ENCODE results near the gene VAV2.

The VAV2 gene

DNA sequence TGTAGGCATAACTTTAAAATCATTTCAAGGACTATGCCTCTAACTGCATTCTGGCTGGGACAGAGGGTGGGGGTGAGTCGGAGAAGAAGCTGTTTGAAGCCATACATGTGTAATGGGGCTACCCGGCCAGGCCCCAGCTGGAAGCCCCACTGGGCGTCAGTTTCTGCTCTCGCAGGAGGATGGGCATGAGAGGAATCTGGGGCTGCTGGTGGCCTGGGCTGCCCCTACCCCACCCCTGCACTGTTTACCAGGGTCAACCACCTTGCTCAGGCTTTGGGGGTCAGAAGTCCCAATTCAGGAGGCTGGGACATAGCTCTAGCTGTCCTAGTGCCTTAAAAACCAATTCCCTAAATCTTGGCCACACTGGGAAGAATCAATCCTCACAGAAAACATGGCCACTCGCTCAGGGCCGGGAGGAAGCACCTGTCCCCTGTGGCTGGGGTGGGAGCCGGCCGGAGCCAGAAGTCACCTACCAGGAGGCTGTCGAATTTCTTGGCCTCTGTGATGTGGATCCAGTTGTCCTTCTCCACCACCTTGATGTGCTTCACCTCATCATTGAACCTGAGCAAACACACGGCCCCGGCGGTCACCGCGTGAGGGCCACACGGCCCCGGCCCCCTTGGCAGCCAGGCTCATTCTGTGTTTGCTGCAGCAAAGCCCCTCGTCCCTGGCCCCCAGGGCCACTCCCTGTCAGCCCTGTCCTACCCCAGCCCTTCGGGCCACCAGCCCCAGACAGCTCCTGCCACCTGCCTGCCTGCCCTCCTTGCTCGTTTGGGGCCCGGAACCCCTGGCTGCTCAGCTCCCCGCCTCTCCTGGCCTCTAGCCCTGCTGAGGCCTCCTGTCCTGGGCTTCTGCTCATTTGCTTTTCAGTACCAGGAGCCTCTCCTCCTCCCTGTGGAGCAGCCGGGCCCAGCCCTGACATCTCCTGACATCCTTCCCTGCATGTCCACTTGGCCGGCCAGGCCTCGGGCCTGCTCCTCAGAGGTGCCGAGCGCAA lies 220.3 kb downstream of the VAV2 start:
- TF ChIP-seq, protein P1, sequence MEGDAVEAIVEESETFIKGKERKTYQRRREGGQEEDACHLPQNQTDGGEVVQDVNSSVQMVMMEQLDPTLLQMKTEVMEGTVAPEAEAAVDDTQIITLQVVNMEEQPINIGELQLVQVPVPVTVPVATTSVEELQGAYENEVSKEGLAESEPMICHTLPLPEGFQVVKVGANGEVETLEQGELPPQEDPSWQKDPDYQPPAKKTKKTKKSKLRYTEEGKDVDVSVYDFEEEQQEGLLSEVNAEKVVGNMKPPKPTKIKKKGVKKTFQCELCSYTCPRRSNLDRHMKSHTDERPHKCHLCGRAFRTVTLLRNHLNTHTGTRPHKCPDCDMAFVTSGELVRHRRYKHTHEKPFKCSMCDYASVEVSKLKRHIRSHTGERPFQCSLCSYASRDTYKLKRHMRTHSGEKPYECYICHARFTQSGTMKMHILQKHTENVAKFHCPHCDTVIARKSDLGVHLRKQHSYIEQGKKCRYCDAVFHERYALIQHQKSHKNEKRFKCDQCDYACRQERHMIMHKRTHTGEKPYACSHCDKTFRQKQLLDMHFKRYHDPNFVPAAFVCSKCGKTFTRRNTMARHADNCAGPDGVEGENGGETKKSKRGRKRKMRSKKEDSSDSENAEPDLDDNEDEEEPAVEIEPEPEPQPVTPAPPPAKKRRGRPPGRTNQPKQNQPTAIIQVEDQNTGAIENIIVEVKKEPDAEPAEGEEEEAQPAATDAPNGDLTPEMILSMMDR (IDR thresholded peaks at IDR 0.05), result no peak

DNA sequence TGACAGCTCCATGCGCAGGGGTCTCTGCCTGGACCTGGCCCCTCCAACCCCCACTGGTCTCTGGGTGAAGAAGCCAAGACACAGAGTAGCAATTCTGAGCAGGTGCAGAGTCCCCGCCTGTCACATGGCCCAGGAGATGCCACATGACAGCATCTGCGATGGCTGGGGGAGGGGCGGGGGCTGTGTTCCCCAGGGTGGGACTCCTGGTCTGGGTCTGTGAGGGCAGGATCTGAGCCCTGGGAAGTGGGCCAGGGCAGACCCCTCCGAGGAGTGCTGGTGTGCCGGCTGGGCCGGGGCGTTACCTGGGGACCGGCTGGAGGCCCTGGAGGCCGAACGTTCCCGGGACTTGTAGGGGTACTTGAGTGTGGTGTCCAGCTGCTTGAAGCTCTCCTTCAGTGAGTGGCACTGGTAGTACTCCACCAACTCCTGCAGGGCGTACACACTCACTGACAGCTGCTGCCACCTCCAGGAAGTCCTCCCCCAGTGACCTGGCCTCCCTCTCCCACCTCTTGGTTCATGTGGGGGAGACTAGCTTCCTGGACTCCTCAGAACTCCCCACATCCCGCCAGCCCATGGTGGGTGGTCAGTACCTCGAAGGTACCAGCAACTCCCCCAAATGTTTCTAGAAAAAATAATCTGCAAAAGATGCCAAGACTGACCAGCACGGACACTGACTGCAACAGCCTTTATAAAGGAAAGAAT lies 221.9 kb downstream of the VAV2 start:
- TF ChIP-seq, protein P1 (IDR thresholded peaks at IDR 0.05), result no peak

DNA sequence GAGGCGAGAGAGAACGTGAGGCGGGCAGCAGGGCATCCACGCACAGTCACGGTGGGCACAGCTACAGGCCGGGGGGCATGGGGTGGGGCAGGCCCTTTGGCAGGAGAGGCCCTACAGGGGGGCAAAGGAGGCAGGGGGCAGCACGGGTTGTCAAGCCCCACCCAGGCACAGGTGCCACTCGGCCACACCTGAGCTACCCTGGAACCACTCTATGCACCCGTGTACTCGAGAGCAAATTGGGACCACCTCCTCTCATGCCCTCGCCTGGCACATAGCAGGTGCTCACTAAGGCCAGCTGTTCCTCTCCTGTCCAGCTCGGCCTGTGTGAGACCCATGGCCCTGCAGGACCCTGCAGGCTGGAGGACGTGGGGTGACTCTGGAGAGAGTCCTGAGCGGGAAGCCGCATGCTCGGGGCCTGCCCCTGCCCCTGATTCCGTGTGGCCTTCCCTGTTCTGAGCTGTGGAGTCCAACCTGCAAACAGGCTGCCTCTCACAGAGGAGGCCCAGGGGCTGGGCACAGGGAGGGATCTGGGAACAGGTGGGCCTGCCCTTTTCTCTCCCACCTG lies 222.5 kb downstream of the VAV2 start:
- TF ChIP-seq, protein P1 (IDR thresholded peaks at IDR 0.05), result no peak

DNA sequence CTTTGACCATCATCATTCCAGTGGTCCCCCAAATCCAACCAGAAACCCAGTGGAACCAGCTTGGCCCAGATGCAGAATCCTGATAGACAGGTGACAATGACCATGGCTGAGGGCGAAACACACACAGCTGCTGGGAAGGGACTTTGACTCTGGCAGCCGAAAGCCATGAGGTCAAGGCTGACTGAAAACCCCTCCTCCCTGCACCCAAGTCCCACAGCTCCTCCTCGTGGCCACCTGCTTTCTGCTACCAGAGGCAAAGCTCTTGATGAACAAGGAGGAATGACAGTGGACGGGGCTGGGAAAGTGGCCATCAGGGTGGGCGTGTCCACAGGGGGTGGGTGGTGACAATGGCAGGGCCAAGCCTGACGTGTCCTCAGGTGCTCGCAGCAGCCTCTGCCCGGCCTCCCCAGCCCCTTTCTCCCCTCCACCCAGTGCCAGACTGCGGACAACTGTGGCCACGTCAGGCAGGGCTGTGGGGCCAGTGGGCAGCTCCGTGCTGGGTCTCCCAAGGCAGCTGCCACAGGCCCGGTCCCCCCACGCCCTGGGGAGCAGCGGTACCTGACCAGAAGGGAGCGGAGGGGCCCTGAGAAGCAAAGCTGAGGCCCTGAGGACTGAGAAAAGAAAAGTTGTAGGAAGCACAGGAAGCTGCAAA lies 223.1 kb downstream of the VAV2 start:
- TF ChIP-seq, protein P1 (IDR thresholded peaks at IDR 0.05), result no peak

DNA sequence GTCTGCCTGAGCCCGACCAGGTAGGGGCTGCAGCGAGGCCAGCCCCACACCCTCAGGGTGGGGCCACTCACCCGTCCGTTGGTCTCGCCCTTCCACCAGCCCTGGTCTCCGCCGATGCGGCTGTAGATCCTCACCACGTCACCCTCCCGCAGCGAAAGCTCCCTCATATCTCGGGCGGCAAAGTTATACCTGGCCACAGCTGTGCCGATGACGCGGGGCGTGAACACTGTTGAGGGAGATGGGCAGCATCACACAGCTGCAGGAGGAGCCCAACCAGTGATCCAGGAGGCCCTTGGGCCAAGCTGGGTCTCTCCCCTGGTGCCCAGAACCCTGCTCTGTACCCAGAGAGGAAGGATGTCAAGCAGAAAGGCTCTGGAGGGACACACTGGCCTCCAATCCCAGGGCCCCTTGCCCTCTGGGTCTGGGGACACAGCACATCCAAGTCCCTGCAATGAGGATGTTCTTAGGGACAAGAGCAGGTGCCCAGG lies 223.7 kb downstream of the VAV2 start:
- TF ChIP-seq, protein P1 (IDR thresholded peaks at IDR 0.05), result no peak

DNA sequence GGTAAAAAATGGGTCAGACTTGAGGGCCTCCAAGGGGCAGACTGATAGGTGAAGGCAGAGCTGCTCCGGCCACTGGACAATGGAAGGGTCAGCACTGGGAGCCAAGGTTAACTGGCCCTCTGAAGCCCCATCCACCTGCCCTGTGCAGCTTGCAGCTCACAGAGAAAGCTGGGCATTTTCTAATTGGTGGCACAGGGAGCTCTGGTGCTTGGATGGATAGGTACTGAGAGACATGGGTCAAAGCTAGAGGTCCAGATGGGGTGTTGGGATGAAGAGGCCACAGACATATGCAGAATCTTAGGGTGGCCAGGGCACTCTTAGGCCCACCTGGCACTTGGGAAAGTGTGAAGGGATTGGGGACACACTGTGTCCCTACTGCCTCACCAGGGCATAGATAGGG lies 224.5 kb downstream of the VAV2 start:
- TF ChIP-seq, protein P1 (IDR thresholded peaks at IDR 0.05), result no peak

DNA sequence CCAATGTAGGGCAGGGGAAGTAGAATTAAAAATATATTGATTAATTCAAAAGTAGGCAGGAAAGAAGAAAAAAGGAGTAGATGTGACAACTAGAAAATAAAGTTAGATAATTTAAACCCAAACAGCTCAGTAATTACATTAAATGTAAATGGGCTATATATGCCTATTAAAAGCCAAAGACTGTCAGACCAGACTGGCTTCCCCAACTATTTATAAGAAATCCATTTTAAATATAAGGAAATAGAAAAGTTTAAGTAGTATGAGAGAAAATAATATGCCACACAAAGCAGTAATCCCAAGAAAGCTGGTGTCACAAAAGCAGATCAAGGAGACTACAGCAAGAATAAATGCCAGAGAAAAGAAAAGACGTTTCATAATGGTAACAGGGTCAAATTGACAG lies 225.1 kb downstream of the VAV2 start:
- TF ChIP-seq, protein P1 (IDR thresholded peaks at IDR 0.05), result no peak
